Stimulated activated CD4-positive, alpha-beta T cell treated with anti-CD3 and anti-CD28 coated beads, Interleukin-1b, Interleukin-23, amount 100 ng/mL, for 1 hour (primary cell): Measurements from ENCODE around the gene NME4.

Source experiments
- DNase-seq, 2 donors: peaks; one replicate each; pipeline ENCODE4 v3.0.0-alpha.2; 2020; ENCODE audit warnings: low read depth in 2 of 2

Gene NME4

DNA sequence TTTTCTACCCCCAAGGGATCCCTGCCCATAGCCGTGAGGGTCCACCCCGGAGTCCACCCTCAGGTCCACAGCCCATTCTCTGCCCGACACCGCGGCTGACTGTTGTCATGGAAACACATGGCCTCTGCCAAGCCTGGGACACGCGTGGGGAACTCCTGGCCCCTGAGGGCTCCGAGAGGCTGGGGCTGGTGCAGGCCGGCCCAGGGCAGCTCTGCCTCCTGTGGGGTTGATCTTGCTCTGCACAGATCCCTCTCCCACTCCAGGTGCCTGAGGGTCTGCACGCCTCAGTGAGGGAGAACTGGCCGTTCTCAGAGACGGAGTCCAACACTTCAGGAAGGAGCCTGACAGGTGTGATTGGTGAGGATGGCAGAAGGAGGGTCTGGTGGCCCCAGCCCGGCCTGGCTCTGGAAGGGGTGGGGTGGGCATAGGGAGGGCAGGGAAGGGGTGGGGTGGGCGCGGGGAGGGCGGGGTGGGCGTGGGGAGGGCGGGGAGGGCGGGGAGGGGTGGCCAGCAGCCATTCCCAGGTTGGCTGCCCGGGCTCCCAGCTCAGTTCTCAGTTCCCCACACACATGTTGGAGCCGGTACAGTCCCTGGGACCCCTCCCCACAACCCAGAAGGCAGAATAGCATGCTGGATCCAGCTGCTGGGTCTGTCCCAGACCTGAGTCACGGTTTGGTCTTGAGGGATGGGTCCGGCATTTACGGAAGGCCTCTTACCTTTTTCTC, 33.1 kb upstream of the NME4 start:
- no peak for DNase-seq

DNA sequence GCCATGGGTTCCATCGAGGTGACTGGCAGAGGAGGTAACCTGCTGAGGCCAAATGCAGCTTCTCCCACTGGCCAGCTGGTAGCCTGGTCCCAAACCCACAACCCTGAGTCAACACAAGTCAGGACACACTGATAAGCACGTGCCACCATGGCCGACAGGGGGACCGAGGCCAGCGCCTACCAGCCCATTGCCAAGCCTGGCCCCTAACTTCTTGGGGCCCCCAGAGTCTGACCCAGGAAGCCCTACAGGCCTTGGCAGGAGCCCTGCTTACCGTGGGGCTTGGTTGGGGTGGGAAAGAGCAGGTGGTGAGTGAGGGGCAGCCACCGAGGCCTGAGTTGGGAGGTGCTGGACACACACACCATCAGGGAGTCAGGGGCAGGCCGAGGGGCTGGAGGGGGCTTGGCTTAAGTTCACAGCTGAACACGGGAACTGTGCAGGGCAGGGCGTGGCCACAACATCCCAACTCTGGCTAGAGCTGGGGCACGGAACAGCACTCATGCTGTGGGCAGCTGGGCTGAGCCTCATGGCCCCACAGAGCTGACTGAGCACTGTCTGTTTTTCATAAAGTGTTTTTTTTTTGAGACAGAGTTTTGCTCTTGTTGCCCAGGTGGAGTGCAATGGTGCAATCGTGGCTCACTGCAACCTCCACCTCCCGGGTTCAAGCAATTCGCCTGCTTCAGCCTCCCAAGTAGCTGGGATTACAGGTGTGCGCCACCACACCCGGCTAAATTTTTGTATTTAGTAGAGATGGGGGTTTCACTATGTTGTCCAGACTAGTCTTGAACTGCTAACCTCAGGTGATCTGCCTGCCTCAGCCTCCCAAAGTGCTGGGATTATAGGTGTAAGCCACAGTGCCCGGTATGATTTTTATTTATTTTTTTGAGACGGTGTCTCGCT, 32.2 kb upstream of the NME4 start:
- no peak for DNase-seq

DNA sequence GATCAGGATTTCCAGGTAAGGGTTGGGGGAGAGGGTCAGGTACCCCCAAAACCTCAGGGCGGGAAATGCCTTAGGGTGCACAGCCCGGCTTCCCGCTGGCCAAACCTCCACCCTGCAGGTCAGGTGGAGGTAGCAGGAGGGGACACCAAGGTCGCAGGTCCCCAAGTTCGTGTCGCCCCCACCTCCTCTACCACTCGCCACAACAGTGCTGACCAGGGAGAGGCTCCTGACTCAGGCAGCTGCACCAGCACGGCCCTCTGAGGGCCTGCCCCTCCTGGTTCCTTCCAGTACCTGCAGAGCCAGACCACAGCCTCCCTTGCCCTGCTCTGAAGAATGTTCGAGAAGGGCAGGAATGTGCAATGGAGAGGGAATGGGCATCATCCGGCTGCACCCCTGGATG, 30.5 kb upstream of the NME4 start:
- DNase-seq, result no peak

DNA sequence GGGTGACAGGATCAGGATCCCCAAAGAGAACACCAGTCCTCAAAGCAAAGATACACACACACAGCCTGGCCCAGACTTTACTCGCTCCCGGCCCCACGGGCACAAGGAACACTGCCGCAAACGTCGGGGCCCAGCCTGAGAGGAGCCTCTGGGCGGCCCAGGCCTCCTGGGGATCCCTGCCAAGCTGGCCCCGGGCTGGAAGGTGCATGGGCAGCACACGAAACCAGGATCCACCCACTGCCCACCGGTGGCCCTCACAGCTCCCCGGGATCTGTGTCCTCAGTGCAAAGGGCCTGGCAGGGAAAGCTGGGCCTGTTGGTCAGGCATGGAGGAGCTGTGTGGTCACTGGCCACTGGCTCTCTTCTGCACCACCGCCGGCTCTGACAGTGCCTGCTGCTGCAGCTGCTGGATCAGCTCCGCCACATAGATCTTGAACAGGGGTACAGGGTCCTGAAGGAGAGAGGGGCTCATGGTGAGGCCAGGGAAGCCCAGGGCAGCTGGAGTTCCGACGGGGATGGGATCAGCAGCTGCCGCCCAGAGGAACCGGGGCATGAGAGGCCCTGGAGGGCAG, 29.6 kb upstream of the NME4 start:
- DNase-seq, result no peak

DNA sequence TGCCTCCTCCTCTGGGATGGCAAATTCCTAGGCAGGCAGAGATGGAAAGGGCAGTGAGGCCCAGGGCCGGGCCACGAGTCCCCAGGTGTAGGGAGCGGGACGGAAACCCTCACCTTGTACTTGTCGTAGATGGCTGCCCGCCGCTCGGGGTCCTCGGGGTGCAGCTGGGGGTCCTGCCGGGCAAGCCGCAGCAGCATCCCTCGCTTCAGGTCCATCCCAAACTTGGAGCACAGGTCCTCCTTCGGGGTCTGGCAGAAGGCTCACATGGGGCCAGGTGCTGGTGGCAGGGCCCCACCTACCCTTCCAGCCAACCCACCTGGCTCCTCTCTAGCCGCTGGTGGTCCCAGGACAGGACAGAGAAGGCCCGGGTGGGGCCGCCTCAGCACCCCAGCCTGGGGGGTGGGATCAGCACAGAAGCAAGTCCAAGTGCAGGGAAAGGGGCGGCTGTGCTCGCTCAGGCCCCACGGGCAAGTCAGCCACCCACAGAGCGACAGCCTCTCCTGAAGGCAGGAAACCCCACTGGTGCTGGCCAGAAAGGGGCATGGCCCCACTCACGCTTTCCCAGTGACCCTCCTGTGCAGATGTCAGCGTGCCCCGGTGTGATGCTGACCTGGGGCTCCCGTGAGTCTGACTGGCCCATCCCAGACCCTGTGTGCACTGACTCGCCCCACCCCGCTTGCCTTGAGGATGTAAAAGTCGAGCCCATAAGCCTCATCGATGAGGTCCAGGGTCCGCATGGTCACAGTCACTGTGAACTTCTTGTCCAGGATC, 28.4 kb upstream of the NME4 start:
- no peak for DNase-seq

DNA sequence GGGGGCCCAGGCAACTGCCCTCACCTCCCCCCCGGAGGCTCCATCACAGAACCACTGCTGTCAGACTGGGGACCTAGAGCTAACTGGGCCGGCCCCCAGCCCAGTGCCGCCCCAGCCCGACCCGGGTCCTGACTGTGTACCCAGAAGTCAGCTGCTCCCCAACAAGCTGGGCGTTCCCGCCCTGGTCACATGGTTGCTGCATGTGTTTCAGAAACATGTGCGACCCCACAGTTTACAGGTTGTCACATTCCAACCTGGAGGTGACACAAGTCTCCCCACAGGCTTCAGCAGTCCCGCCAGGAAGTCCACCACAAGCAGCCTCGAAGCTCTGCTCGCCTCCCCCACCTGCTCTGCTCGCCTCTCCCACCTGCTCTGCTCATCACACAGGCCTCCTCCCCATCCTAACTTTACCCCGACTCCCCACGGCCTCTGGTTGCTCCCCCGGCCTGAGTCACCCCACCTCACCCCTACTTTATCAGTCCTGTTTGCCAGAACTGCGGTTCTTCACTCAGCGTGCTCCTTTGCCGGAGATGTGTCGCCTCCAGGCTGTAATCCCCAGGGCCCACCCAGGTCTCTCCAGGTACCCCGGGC, 27.6 kb upstream of the NME4 start:
- DNase-seq, result no peak

DNA sequence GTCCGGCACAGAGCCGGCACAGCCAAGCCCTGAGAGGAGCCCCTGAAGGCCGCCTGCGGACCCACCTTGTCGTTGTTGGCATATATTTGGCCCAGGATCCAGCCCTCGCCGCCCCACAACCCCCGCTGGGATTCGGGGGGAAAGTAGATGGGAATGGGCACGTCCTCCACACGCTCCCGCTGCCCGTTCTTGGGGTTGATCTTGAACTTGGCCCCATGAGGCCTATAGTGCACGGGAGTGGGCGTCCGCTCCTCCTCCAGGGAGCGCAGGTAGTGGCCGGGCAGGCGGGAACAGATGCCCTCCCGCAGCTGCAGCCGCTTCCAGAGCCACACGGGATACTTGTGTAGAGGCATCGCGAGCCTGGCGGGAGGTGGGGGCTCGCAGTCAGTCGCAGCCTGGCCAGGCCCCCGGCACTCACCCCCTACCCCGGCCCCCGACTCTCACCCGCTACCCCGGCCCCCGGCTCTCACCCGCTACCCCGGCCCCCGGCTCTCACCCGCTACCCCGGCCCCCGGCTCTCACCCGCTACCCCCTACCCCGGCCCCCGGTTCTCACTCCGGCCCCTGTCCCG, 27.0 kb upstream of the NME4 start:
- DNase-seq, result no peak

DNA sequence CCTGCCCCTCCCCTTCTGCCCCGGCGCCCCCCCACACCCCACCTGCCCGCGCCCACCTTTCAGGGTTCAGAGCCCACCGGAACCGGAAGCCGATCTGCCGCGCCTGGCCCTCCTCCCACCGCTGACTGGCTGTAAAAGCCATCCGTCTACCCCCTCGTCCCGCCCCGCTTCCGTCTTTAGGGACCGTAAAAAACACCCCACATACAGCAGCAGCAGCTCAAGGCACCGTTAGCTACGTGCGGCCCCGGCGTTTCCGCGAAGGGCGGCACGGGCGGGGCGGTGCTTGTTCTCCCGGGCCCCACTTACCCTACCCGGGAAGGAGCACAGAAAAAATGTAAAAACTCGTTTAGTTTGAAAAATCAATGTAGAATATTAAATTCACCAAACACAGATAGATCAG, 26.6 kb upstream of the NME4 start, which contains the start of gene MRPL28:
Gene MRPL28 (minus strand): TSS at position 96 of the 400 bp plus-strand sequence. CDS start 320 bp downstream, outside the sequence.
- DNase-seq, result peak; percentile 82 to 89

DNA sequence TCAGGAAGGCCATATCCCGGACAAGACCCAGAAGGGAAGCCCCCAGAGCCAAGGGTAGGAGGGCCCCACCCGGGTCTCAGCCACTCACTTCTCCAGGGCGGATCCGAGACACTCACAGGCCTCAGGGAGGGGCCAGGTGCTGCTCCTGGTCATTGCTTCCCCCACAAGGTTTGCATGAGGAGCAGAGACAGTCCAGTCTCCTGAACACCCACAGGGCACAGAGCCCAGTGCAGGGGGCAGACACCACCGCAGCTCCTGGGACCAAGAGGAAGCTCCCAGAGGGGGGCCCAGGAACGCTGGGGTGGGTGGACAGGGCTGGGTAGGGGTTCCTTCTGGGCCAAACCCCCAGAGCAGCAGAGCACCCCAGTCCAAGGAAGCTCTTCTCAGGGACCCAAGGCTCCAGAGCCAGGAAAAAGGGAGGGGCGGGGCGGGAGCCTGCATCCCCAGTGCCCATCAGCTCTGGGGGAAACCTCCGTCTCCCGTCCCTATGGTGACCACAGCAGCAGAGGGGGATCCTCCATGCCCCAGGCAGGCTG, 26.0 kb upstream of the NME4 start:
- DNase-seq, result no peak

DNA sequence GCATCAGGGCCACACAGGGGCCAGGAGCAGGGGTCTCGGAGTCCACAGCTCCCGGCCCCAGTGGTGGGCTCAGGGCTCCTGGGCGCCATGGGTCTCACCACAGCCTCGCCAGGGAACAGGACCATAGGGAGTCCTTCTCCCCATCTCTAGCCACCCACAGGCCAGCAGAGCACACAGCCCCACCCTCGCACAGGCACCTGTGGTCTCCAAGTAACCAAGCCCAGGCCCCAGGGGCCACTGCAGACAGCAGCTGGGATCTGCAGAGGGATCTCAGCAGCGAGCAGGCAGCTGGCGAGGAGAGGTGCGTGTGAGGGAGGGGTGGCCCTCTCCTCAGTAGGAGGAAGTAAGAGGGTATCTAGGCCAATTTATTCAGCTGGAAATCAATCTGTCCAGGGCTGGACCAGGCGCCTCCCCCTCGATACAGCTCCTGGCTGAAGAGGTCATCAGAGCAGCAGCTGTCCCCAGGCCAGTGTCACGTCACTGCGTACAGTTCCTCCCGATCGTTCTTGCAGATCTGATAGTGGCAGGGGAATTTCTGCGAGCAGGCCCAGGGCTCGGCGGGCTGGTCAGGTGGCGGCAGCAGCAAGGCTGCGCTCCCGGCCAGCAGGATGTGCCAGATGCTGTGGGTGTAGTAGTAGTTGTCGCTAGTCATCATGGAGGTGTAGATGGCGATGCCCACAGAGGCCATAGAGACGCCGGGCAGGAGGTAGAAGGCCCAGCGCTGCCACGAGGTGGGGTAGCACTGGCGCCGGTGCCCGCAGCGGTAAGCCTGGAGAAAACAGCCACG, 25.3 kb upstream of the NME4 start:
- DNase-seq, result no peak

DNA sequence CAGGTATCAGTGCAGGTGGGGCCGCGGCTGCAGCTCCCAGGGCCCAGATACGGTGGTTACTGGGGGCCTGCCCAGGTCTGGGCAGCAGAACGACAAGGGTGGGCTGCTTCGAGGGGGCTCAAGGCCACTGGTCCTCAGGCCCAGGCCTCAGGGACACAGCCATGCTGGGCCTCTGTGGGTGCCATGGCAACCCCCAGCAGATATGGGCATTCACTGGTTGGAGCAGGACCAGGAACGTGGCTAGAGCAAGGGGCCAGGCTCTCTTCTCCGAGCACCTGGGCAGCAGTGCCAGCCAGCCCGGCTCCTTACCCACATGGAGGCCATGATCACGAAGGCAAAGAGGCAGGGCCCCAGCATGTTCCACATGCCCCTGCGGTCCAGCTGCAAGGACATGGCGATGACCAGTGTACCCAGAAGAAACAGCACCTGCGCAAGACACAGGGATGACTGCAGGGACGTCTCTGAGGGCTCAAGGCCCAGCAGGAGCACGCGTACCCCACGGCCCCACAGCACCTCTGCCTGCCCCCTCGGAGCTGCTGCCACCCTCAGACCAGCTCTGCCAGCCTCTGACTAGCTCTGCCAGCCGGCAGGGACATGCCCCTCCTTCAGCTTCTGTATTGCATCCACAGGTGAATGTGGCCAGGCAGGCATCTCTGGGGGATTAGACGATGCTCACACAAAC, 24.6 kb upstream of the NME4 start:
- no peak for DNase-seq

DNA sequence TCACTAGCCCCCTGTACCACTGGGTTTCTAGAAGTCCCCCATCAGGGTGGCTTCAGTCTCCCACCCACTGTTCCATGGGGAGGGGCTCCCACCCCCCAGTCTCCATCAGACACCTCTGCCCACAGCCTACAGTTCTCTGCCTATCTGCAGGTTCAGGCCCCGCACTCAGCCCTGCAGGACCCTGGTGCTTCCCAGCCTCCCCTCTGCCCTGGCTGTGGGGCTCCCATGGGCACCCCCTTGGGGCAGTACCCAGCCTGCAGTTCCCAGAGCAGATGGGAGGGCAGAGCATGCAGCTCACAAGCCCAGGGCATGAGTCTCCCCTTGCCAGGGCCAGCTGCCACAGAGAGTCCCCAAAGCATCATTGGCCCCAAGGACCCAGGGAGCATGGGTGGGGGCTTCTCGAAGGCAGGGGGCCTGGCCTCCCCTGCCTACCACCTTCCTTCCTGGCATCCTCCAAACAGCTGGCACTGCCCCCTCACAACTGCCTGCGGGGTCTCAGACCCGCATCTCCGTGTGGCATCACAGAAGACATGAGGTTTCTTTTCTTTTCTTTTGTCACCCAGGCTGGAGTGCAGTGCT, 23.9 kb upstream of the NME4 start:
- no peak for DNase-seq

DNA sequence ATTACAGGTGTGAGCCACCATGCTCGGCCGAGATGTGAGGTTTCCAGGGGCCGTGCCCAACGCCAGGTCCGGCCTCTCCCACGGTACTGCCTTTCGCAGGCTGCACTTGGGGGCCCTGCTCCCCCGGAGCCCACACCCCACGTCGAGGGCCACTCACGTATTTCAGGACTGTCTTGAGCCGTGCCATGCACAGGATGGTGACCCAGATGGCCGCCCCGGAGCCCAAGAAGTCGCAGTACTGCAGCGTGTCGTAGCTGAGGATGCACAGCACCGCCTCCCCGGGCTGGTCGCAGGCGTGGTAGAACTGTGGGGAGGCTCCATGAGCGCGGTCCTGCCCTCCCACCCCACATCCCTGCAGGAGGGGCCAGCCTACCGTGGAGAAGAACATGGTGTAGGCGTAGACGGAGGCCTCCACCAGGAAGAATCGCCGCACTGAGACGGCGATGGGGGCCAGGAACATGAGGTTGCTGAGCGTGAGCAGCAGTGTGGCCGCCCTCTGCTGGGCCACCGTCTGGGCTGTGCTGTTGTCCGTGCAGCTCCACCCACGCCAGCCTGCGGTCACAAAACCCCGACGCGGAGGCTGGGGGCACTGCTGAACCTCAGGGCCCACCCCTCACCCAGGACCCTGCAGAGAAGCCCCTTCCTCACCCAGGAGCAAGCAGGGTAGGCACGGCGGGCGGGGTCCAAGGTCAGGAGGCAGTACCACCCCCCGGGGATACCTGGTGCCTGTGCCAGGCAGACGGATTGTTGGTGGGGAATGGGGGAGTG, 23.0 kb upstream of the NME4 start:
- DNase-seq, result no peak

DNA sequence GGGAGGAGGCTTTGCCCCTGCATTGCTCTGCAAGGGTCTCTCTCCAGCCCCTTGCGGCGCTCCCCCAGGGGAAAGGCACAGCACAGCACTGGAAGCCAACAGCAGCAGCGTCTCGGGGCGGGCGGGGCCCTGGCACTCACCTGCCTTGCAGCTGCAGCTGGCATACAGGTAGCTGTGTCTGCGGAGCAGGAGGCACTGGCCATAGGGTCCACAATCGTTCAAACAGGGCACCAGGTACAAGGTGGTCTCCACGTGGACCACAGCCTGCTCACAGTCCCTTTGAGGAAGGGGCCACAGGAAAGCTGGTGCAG, 22.4 kb upstream of the NME4 start:
- DNase-seq, result no peak

DNA sequence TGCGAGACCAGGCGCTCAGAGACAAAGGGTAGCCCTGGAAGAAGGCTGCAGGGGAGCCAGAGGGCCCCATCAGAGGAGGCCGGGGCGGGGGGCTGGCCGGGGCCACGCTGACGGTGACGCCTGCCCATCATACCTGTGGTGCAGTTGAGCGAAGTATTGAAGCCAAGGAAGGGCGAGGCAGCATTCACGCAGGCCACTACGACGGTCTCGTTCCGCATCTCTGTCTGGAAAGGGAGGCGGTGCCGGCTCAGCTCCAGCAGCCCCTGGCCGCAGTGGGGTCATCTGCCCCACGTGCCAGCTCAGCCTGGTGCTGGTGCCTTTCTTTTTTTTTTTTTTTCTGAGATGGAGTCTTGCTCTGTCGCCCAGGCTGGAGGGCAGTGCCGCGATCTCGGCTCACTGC, 21.8 kb upstream of the NME4 start:
- DNase-seq, result no peak

DNA sequence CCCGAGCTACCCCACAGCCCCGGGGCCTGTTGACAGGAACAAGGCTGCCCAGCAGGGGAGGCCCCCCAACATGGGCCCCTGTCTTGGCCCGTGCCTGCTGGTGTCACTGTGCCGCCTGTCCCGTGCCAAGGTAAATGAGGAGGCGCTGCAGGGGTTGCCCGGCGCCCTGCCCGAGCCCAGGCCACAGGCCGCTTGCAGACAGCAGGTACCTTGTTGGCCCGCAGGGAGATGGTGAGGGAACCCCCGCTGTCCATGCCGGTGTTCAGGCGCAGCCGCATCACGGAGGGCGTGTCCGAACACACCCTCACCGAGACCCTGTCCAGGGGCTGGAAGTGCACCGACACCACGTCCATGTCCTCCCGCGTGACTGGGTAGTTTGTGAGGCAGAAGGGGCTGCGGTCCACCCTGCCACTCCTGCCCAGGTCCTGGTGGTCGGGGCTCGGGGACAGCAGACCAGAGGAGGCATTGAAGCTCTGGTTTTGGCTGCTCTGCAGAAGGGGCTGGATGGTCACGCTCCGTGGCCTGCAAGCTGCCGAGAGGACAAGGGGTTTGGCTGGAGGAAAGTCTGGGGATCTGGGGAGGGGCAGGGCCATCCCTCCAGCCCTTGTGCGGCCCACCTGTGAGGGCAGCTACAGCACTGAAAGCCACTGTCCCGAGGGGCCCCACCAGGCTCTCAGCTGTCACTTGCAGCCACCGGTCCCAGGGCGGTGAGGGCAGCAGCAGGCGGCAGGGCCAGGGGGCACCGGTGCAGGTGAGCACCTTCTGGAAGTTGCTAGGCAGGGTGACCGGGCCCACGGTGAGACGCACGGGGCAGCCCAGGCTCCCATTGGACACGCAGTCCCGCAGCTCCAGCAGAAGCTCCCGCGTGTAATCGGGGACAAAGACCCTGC, 20.8 kb upstream of the NME4 start:
- DNase-seq, result no peak

DNA sequence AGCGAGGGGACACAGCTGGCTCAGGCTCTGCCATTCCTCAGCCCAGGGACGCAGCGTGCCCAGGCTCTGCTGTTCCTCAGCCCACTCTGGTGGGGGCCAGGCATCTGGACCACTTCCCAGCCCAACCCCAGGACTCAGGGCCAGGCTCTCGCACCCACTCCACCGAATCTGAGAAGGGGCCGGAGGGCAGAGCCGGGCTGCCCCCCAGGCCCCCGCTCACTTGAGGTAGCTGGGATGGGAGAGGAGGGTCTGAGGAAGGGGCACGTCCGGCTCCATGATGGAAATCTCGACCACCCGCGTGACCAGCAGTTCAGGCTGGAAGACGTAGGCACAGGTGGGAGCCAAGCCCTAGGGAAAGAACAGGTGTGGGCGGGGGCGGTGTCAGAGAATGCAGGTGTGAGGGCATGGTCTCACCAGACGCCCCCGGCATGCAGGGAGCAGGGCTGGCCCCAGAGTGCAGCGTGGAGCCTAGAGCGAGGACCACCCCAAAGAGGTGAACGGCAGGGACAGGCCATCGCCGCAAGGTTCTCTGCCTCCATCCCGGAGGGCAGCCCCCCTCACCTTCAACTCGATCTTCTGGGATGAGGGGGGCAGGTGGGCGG, 20.1 kb upstream of the NME4 start:
- no peak for DNase-seq
